ENCODE results near the gene AIG1.

DNA sequence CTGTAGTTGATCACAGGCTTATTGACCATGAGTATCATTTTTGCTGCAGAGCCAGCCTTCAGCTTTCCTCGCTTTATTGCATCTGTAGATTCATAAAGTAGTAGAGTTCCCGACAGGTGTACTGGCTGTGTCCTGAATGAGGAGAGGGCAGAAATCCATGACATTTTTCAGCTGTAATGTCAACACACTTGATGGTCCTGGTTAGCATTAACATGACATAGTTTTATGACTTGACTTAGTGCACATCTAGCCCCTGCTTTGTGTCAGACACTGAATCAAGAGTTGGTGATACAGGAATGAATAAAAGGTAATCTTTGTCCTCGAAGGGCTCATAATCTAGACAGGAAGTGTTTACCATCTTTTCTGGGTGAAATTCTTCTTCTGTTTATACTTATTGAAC, 55.0 kb downstream of the AIG1 start:
- TF ChIP-seq CTCF (IDR thresholded peaks at IDR 0.05; ENCODE audit: borderline replicate concordance, extremely low read depth, low read length, poor library complexity, severe bottlenecking): no peak
- no peak for TF ChIP-seq EZH2 (IDR thresholded peaks at IDR 0.05; ENCODE audit: borderline replicate concordance, low read depth, low read length, severe bottlenecking)
